Measurements from ENCODE around the gene SHCBP1.
"Not testable (repeated sequence)": the region's sequence is repeated elsewhere in the genome, so short reads cannot be mapped to it uniquely, and the experiment has no call there.

Gene SHCBP1

GRCh38 chr16:46626681-46627080 lies 5.5 kb upstream of the SHCBP1 start:
- H3K9me3 Mint-ChIP-seq; intact Hi-C loops (cut with micrococcal nuclease); H3K27ac Mint-ChIP-seq; H3K27me3 Mint-ChIP-seq; H3K36me3 Mint-ChIP-seq (ENCODE audit: low read depth); H3K4me3 Mint-ChIP-seq: not testable (repeated sequence)
- H3K4me1 Mint-ChIP-seq (ENCODE audit: low read depth) = peaks cover 22% of the 10 kb centered on the region

GRCh38 chr16:46624862-46625261 lies 3.7 kb upstream of the SHCBP1 start:
- H3K4me3 Mint-ChIP-seq; intact Hi-C loops (cut with micrococcal nuclease): not testable (repeated sequence)
- H3K36me3 Mint-ChIP-seq (ENCODE audit: low read depth) = peaks cover 10% of the 10 kb centered on the region

GRCh38 chr16:46623707-46624106 lies 2.5 kb upstream of the SHCBP1 start:
- Mint-ChIP-seq H3K4me1 (ENCODE audit: low read depth) (peaks cover 26% of the 10 kb centered on the region), H3K36me3 (ENCODE audit: low read depth) (peaks cover 10% of the 10 kb centered on the region)
- H3K27me3 Mint-ChIP-seq; H3K4me3 Mint-ChIP-seq; H3K27ac Mint-ChIP-seq; intact Hi-C loops (cut with micrococcal nuclease); H3K9me3 Mint-ChIP-seq: not testable (repeated sequence)

More at GRCh38 chr16:46624862-46625261, 3.7 kb upstream of the SHCBP1 start:
- H3K27me3 Mint-ChIP-seq, H3K27ac Mint-ChIP-seq, H3K9me3 Mint-ChIP-seq: not testable (repeated sequence)
- H3K4me1 Mint-ChIP-seq (ENCODE audit: low read depth) = peaks cover 33% of the 10 kb centered on the region

GRCh38 chr16:46623246-46623645 lies 2.1 kb upstream of the SHCBP1 start:
- Mint-ChIP-seq H3K36me3 (ENCODE audit: low read depth) (peaks cover 10% of the 10 kb centered on the region), H3K4me3 (peak overlapping the region; percentile 34), H3K4me1 (ENCODE audit: low read depth) (peaks cover 26% of the 10 kb centered on the region)
- H3K27me3 Mint-ChIP-seq; H3K9me3 Mint-ChIP-seq; H3K27ac Mint-ChIP-seq; intact Hi-C loops (cut with micrococcal nuclease): not testable (repeated sequence)

- Mint-ChIP-seq H3K27ac (peak overlapping the region; percentile 88), H3K4me1 (ENCODE audit: low read depth) (peaks cover 26% of the 10 kb centered on the region), H3K4me3 (peak overlapping the region; percentile 95), H3K9me3 (no peaks in the 10 kb centered on the region), H3K27me3 (no peaks in the 10 kb centered on the region), H3K36me3 (ENCODE audit: low read depth) (peaks cover 10% of the 10 kb centered on the region)
- intact Hi-C loops (cut with micrococcal nuclease) = loop anchor here (2.0 kb wide), 1 partner anchor 67 kb away; the partner anchor contains the start of genes ORC6 and VPS35
These were observed 926 bp upstream of the SHCBP1 start for GRCh38 chr16:46621934-46622676.

GRCh38 chr16:46620266-46621005 lies 743 bp downstream of the SHCBP1 start:
- intact Hi-C loops (cut with micrococcal nuclease) = loop anchor here (2.0 kb wide), 1 partner anchor 68 kb away; the partner anchor contains the start of genes ORC6 and VPS35
- peak overlapping the region; percentile 95 for H3K4me3 Mint-ChIP-seq
- H3K27ac Mint-ChIP-seq = peak overlapping the region; percentile 88
- peaks cover 26% of the 10 kb centered on the region for H3K4me1 Mint-ChIP-seq (ENCODE audit: low read depth)
- no peaks in the 10 kb centered on the region for H3K27me3 Mint-ChIP-seq
- H3K36me3 Mint-ChIP-seq (ENCODE audit: low read depth) = peaks cover 22% of the 10 kb centered on the region
- H3K9me3 Mint-ChIP-seq = no peaks in the 10 kb centered on the region

GRCh38 chr16:46618516-46618915 lies 2.7 kb downstream of the SHCBP1 start:
- H3K27ac Mint-ChIP-seq = no peak overlapping the region
- intact Hi-C loops (cut with micrococcal nuclease) = no loop called here

GRCh38 chr16:46614006-46614405 lies 7.2 kb downstream of the SHCBP1 start:
- H3K36me3 Mint-ChIP-seq (ENCODE audit: low read depth) = peaks cover 29% of the 10 kb centered on the region
- intact Hi-C loops (cut with micrococcal nuclease) = no loop called here
- no peak overlapping the region for H3K27ac Mint-ChIP-seq
- H3K4me1 Mint-ChIP-seq (ENCODE audit: low read depth) = no peaks in the 10 kb centered on the region
- no peaks in the 10 kb centered on the region for H3K27me3 Mint-ChIP-seq
- no peaks in the 10 kb centered on the region for H3K9me3 Mint-ChIP-seq
- H3K4me3 Mint-ChIP-seq = no peak overlapping the region

More at GRCh38 chr16:46618516-46618915, 2.7 kb downstream of the SHCBP1 start:
- Mint-ChIP-seq H3K9me3 (no peaks in the 10 kb centered on the region), H3K36me3 (ENCODE audit: low read depth) (peaks cover 29% of the 10 kb centered on the region), H3K27me3 (no peaks in the 10 kb centered on the region), H3K4me1 (ENCODE audit: low read depth) (peaks cover 26% of the 10 kb centered on the region), H3K4me3 (no peak overlapping the region)

- H3K27me3 Mint-ChIP-seq = no peaks in the 10 kb centered on the region
- H3K4me1 Mint-ChIP-seq (ENCODE audit: low read depth) = no peaks in the 10 kb centered on the region
- intact Hi-C loops (cut with micrococcal nuclease) = no loop called here
- H3K36me3 Mint-ChIP-seq (ENCODE audit: low read depth) = peaks cover 29% of the 10 kb centered on the region
- no peak overlapping the region for H3K4me3 Mint-ChIP-seq
- H3K9me3 Mint-ChIP-seq = no peaks in the 10 kb centered on the region
- no peak overlapping the region for H3K27ac Mint-ChIP-seq
These were observed 7.8 kb downstream of the SHCBP1 start for GRCh38 chr16:46613352-46613751.

GRCh38 chr16:46612121-46612520 lies 9.1 kb downstream of the SHCBP1 start:
- no peak overlapping the region for H3K27ac Mint-ChIP-seq
- intact Hi-C loops (cut with micrococcal nuclease) = no loop called here
- H3K4me3 Mint-ChIP-seq = no peak overlapping the region

GRCh38 chr16:46607529-46607928 lies 13.7 kb downstream of the SHCBP1 start:
- Mint-ChIP-seq H3K4me3 (no peak overlapping the region), H3K4me1 (ENCODE audit: low read depth) (no peaks in the 10 kb centered on the region), H3K36me3 (ENCODE audit: low read depth) (peaks cover 42% of the 10 kb centered on the region), H3K27me3 (no peaks in the 10 kb centered on the region), H3K27ac (no peak overlapping the region), H3K9me3 (no peaks in the 10 kb centered on the region)
- intact Hi-C loops (cut with micrococcal nuclease) = loop anchor here (1.0 kb wide), 1 partner anchor 53 kb away; no protein-coding TSS in a partner anchor

More at GRCh38 chr16:46612121-46612520, 9.1 kb downstream of the SHCBP1 start:
- H3K27me3 Mint-ChIP-seq = no peaks in the 10 kb centered on the region
- H3K36me3 Mint-ChIP-seq (ENCODE audit: low read depth) = peaks cover 29% of the 10 kb centered on the region
- H3K9me3 Mint-ChIP-seq = no peaks in the 10 kb centered on the region
- H3K4me1 Mint-ChIP-seq (ENCODE audit: low read depth) = no peaks in the 10 kb centered on the region

- Mint-ChIP-seq H3K9me3 (no peaks in the 10 kb centered on the region), H3K4me1 (ENCODE audit: low read depth) (no peaks in the 10 kb centered on the region), H3K27ac (no peak overlapping the region), H3K27me3 (no peaks in the 10 kb centered on the region), H3K36me3 (ENCODE audit: low read depth) (peaks cover 45% of the 10 kb centered on the region), H3K4me3 (no peak overlapping the region)
- intact Hi-C loops (cut with micrococcal nuclease) = no loop called here
These were observed 14.9 kb downstream of the SHCBP1 start for GRCh38 chr16:46606231-46606630.

GRCh38 chr16:46591257-46591656 lies 29.9 kb downstream of the SHCBP1 start:
- H3K9me3 Mint-ChIP-seq = peaks cover 18% of the 10 kb centered on the region
- H3K4me1 Mint-ChIP-seq (ENCODE audit: low read depth) = no peaks in the 10 kb centered on the region
- H3K4me3 Mint-ChIP-seq = no peak overlapping the region
- H3K27me3 Mint-ChIP-seq = no peaks in the 10 kb centered on the region
- peak overlapping the region; percentile 5 for H3K27ac Mint-ChIP-seq
- intact Hi-C loops (cut with micrococcal nuclease) = no loop called here
- peaks cover 77% of the 10 kb centered on the region for H3K36me3 Mint-ChIP-seq (ENCODE audit: low read depth)

- H3K27me3 Mint-ChIP-seq = no peaks in the 10 kb centered on the region
- intact Hi-C loops (cut with micrococcal nuclease) = no loop called here
These were observed 35.1 kb downstream of the SHCBP1 start for GRCh38 chr16:46586011-46586577.

More at GRCh38 chr16:46586011-46586577, 35.1 kb downstream of the SHCBP1 start:
- peaks cover 5% of the 10 kb centered on the region for H3K4me1 Mint-ChIP-seq (ENCODE audit: low read depth)
- peaks cover 24% of the 10 kb centered on the region for H3K9me3 Mint-ChIP-seq
- H3K27ac Mint-ChIP-seq = no peak overlapping the region
- H3K36me3 Mint-ChIP-seq (ENCODE audit: low read depth) = peaks cover 87% of the 10 kb centered on the region
- H3K4me3 Mint-ChIP-seq = no peak overlapping the region

Measured in dendritic cell treated with granulocyte-macrophage colony-stimulating factor and Interleukin-4, amounts not matched to agents 40 ng/mL and 50 ng/mL, for 4 days (primary cell).